Skeletal muscle tissue (tissue), 4 donors: ENCODE data around the gene ANO1. TPM values are rescaled to one million over a fixed set of nuclear protein-coding genes. Genes with fewer than 3 reads are reported as not detected.
"Not testable (repeated sequence)": the region's sequence is repeated elsewhere in the genome, so short reads cannot be mapped to it uniquely, and the experiment has no call there.

Experiments
- H3K27ac ChIP-seq: one replicate; pipeline ENCODE4 v1.7.0; 2013; ENCODE audit warnings: mild to moderate bottlenecking, low read depth, low read length, inconsistent platforms
- H3K27me3 ChIP-seq, 3 donors: one replicate each; pipeline ENCODE4 v1.7.0; 2013; ENCODE audit warnings: low read length in 3 of 3; ENCODE audit not compliant: control insufficient read depth in 3 of 3, insufficient read depth in 3 of 3
- H3K36me3 ChIP-seq, 3 donors: one replicate each; pipeline ENCODE4 v1.7.0; 2013; ENCODE audit warnings: low read length in 3 of 3; ENCODE audit not compliant: control insufficient read depth in 3 of 3, insufficient read depth in 3 of 3
- H3K4me1 ChIP-seq, 3 donors: one replicate each; pipeline ENCODE4 v1.7.0; 2013; ENCODE audit warnings: low read length in 3 of 3, mild to moderate bottlenecking in 3 of 3; ENCODE audit not compliant: control insufficient read depth in 3 of 3, insufficient read depth in 3 of 3
- H3K4me3 ChIP-seq, 3 donors: one replicate each; pipeline ENCODE4 v1.7.0; 2013; ENCODE audit warnings: low read length in 3 of 3
- H3K9ac ChIP-seq, 3 donors: one replicate each; pipeline ENCODE4 v1.7.0; 2013; ENCODE audit warnings: low read length in 3 of 3, mild to moderate bottlenecking in 3 of 3, moderate library complexity in 2 of 3, low read depth in 1 of 3
- H3K9me3 ChIP-seq, 3 donors: one replicate each; pipeline ENCODE4 v1.7.0; 2013; ENCODE audit warnings: low read length in 3 of 3; ENCODE audit not compliant: control insufficient read depth in 3 of 3
- total RNA-seq: library from RNA; depleted of rRNA; stranded (reverse); fragments of >200 nt; gene quantifications from one replicate; pipeline ENCODE4 v1.2.3, GENCODE V29; 2014
- donor health status: Osteomylitis.

Gene ANO1
- total RNA-seq, 1 donor from 2014 or later, result 1.6 TPM

GRCh38 chr11:70209391-70209912, 131.3 kb downstream of the ANO1 start:
- H3K9ac ChIP-seq, result no peak overlapping the region
- no peak overlapping the region for H3K27ac ChIP-seq

GRCh38 chr11:70210051-70210501, 132.0 kb downstream of the ANO1 start:
- Histone ChIP-seq H3K27ac (no peak overlapping the region), H3K9me3 (no peaks in the 10 kb centered on the region), H3K27me3 (no peaks in the 10 kb centered on the region), H3K4me3 (no peak overlapping the region), H3K4me1 (peaks cover under 1 to 12% (median 8%) of the 10 kb centered on the region in 3 donors), H3K9ac (no peak overlapping the region), H3K36me3 (peaks cover 23 to 28% (median 24%) of the 10 kb centered on the region in 3 donors)

More at GRCh38 chr11:70209391-70209912, 131.3 kb downstream of the ANO1 start:
- Histone ChIP-seq H3K27me3 (no peaks in the 10 kb centered on the region), H3K36me3 (peaks cover 26 to 30% (median 28%) of the 10 kb centered on the region in 3 donors), H3K4me1 (peaks cover 7 to 18% (median 14%) of the 10 kb centered on the region in 3 donors), H3K4me3 (no peak overlapping the region), H3K9me3 (no peaks in the 10 kb centered on the region)

GRCh38 chr11:70210530-70210929, 132.4 kb downstream of the ANO1 start:
- Histone ChIP-seq H3K4me3 (no peak overlapping the region), H3K27ac (no peak overlapping the region), H3K36me3 (peaks cover 23 to 25% (median 24%) of the 10 kb centered on the region in 3 donors), H3K9me3 (no peaks in the 10 kb centered on the region), H3K4me1 (peaks cover 0 to 8% (median 6%) of the 10 kb centered on the region in 3 donors), H3K9ac (no peak overlapping the region), H3K27me3 (no peaks in the 10 kb centered on the region)

- Histone ChIP-seq H3K27ac (no peak overlapping the region), H3K9ac (no peak overlapping the region), H3K27me3 (no peaks in the 10 kb centered on the region), H3K4me1 (peaks cover 0 to 5% (median 5%) of the 10 kb centered on the region in 3 donors), H3K36me3 (peaks cover 10 to 12% (median 10%) of the 10 kb centered on the region in 3 donors), H3K4me3 (no peak overlapping the region), H3K9me3 (no peaks in the 10 kb centered on the region)
Measured at GRCh38 chr11:70212227-70212811, 134.2 kb downstream of the ANO1 start.

- H3K27me3 ChIP-seq, H3K9ac ChIP-seq, H3K4me1 ChIP-seq, H3K36me3 ChIP-seq, H3K9me3 ChIP-seq, H3K27ac ChIP-seq, H3K4me3 ChIP-seq: not testable (repeated sequence)
Measured at GRCh38 chr11:70217388-70217787, 139.3 kb downstream of the ANO1 start.

GRCh38 chr11:70218076-70218475, 140.0 kb downstream of the ANO1 start:
- not testable (repeated sequence) for H3K27ac ChIP-seq, H3K27me3 ChIP-seq, H3K4me3 ChIP-seq, H3K9ac ChIP-seq, H3K4me1 ChIP-seq, H3K9me3 ChIP-seq, H3K36me3 ChIP-seq

GRCh38 chr11:70220136-70220535, 142.0 kb downstream of the ANO1 start:
- Histone ChIP-seq H3K9me3 (no peaks in the 10 kb centered on the region), H3K27ac (no peak overlapping the region), H3K36me3 (no peaks in the 10 kb centered on the region), H3K4me3 (no peak overlapping the region), H3K27me3 (no peaks in the 10 kb centered on the region), H3K9ac (no peak overlapping the region), H3K4me1 (no peaks in the 10 kb centered on the region)

GRCh38 chr11:70220920-70221319, 142.8 kb downstream of the ANO1 start:
- Histone ChIP-seq H3K4me3 (no peak overlapping the region), H3K27ac (no peak overlapping the region), H3K36me3 (no peaks in the 10 kb centered on the region), H3K4me1 (peaks cover 0 to 4% (median 2%) of the 10 kb centered on the region in 3 donors), H3K27me3 (no peaks in the 10 kb centered on the region), H3K9ac (no peak overlapping the region), H3K9me3 (no peaks in the 10 kb centered on the region)

- Histone ChIP-seq H3K4me1 (peaks cover 6 to 15% (median 8%) of the 10 kb centered on the region in 3 donors), H3K9me3 (no peaks in the 10 kb centered on the region), H3K27ac (no peak overlapping the region), H3K9ac (no peak overlapping the region), H3K27me3 (no peaks in the 10 kb centered on the region), H3K36me3 (no peaks in the 10 kb centered on the region), H3K4me3 (no peak overlapping the region)
Measured at GRCh38 chr11:70225681-70226177, 147.6 kb downstream of the ANO1 start.

- no peak overlapping the region for H3K27ac ChIP-seq
- no peaks in the 10 kb centered on the region for H3K9me3 ChIP-seq
- no peak overlapping the region for H3K4me3 ChIP-seq
- no peaks in the 10 kb centered on the region for H3K27me3 ChIP-seq
- H3K36me3 ChIP-seq, result no peaks in the 10 kb centered on the region
- H3K4me1 ChIP-seq, result peaks cover 10 to 20% (median 12%) of the 10 kb centered on the region in 3 donors
- H3K9ac ChIP-seq, result no peak overlapping the region
Measured at GRCh38 chr11:70226183-70226582, 148.1 kb downstream of the ANO1 start.
